Fibroblast of peridontal ligament (primary cell): ENCODE data around the gene CILP2.

ENCODE experiments used
- DNase-seq: peaks from one replicate; pipeline ENCODE4 v3.0.0-alpha.2; 2010; ENCODE audit errors: extremely low read depth

The CILP2 gene

GRCh38 chr19:19538061-19538784 lies at the start of gene CILP2:
TSS of gene CILP2 (plus strand) at chr19:19538265. CDS start at chr19:19538350, 85 bp downstream.
- no peak for DNase-seq

- peak; percentile 97 for DNase-seq
Observed at GRCh38 chr19:19488875-19489690, 49.0 kb upstream of the CILP2 start.

GRCh38 chr19:19489804-19490204 lies 48.3 kb upstream of the CILP2 start:
- DNase-seq: no peak

GRCh38 chr19:19490214-19490968 lies 47.7 kb upstream of the CILP2 start:
- peak; percentile 89 for DNase-seq

- no peak for DNase-seq
Observed at GRCh38 chr19:19491321-19492025, 46.6 kb upstream of the CILP2 start.

- DNase-seq: no peak
Observed at GRCh38 chr19:19492026-19492610, 45.9 kb upstream of the CILP2 start.

GRCh38 chr19:19493841-19494546 lies 44.1 kb upstream of the CILP2 start:
- no peak for DNase-seq

GRCh38 chr19:19495614-19496603 lies 42.2 kb upstream of the CILP2 start:
- no peak for DNase-seq

GRCh38 chr19:19498255-19498991 lies 39.6 kb upstream of the CILP2 start:
- DNase-seq: no peak

- no peak for DNase-seq
Observed at GRCh38 chr19:19499272-19499995, 38.6 kb upstream of the CILP2 start.

GRCh38 chr19:19500975-19501644 lies 37.0 kb upstream of the CILP2 start:
- no peak for DNase-seq

GRCh38 chr19:19501798-19502197 lies 36.3 kb upstream of the CILP2 start:
- no peak for DNase-seq

- DNase-seq: no peak
Observed at GRCh38 chr19:19502281-19502680, 35.8 kb upstream of the CILP2 start.

- DNase-seq: no peak
Observed at GRCh38 chr19:19502808-19503602, 35.1 kb upstream of the CILP2 start.

- no peak for DNase-seq
Observed at GRCh38 chr19:19504754-19505668, 33.1 kb upstream of the CILP2 start.
